Activated T-helper 17 cell treated with anti-CD3 and anti-CD28 coated beads, Interleukin-2, amount 50 U/mL, for 72 hours (primary cell): ENCODE results near the gene PPM1F. TPM values are rescaled to one million over a fixed set of nuclear protein-coding genes. Genes with fewer than 3 reads are reported as not detected.
"Not testable (repeated sequence)": the region's sequence is repeated elsewhere in the genome, so short reads cannot be mapped to it uniquely, and the experiment has no call there.

Experiments used
- ATAC-seq: fragments of 150-1000 bp; cut with Tn5 transposase; replicated peaks from 2 replicates; pipeline ENCODE4 v1.10.0; 2021; ENCODE audit warnings: mild to moderate bottlenecking, moderate library complexity
- H3K27ac Mint-ChIP-seq: one replicate; pipeline ENCODE4 v1.8.0; 2022; ENCODE audit warnings: mixed read lengths
- H3K27me3 Mint-ChIP-seq: one replicate; pipeline ENCODE4 v1.8.0; 2022; ENCODE audit warnings: mixed read lengths
- H3K36me3 Mint-ChIP-seq: one replicate; pipeline ENCODE4 v1.8.0; 2022; ENCODE audit warnings: low read depth, mild to moderate bottlenecking, mixed read lengths
- H3K4me1 Mint-ChIP-seq: one replicate; pipeline ENCODE4 v1.8.0; 2022; ENCODE audit warnings: mixed read lengths
- H3K4me3 Mint-ChIP-seq: one replicate; pipeline ENCODE4 v1.8.0; 2022; ENCODE audit warnings: mild to moderate bottlenecking, mixed read lengths
- H3K9me3 Mint-ChIP-seq: one replicate; pipeline ENCODE4 v1.8.0; 2022; ENCODE audit warnings: mixed read lengths
- total RNA-seq, 2 donors: library from RNA; stranded (reverse); gene quantifications; one replicate each; pipeline ENCODE4 v1.2.3, GENCODE V29; 2022

The PPM1F gene
- total RNA-seq, 2 donors from 2014 or later = 17.3 to 20.3 TPM

DNA sequence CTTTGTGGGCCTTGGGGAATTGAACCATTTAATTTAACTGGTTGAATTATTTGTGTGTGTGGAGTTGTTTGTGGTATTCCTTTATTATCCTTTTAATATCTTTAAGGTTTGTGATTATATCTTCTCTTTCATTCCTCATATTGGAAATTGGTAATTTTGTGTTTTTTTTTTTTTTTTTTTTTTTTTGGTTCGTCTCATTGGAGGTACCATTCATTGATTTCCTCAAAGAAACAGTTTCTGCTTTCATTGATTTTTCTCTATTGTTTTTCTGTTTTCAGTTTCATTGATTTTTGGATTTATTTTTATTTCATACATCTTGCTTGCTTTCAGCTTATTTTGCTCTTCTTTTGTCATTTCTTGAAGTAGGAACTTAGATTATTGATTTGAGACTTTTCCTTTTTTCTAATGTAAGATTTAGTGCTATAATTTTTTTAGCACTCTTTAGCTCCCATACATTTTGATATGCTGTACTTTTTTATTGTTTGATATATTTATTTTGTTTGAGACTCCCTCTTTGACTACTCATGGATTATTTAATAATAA lies 54.2 kb downstream of the PPM1F start:
- no peaks in the 10 kb centered on the region for H3K4me1 Mint-ChIP-seq
- H3K4me3 Mint-ChIP-seq = no peak overlapping the region
- no peaks in the 10 kb centered on the region for H3K9me3 Mint-ChIP-seq
- no peak overlapping the region for H3K27ac Mint-ChIP-seq
- ATAC-seq = no peak
- H3K36me3 Mint-ChIP-seq = no peaks in the 10 kb centered on the region
- no peaks in the 10 kb centered on the region for H3K27me3 Mint-ChIP-seq

DNA sequence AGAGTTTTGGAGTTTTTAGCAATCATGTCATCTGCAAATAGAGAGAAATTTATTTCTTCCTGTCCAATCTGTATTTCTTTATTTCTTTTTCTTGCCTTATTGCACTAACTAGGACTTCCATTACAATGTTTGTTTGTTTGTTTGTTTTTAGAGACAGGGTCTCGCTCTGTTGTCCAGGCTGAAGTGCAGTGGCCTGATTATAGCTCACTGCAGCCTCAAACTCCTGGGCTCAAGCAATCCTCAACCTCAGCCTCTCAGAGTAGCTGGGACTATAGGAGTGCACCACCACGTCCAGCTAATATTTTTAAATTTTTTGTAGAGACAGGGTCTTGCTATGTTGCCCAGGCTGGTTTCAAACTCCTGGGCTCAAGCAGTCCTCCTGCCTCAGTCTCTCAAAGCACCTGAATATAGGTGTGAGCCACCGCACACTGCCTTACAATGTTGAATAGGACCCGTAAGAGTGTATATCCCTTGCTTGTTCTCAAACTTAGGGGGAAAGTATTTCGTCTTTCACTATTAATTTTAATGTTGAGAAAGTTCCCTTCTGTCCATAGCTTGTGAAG lies 55.6 kb downstream of the PPM1F start:
- H3K36me3 Mint-ChIP-seq = no peaks in the 10 kb centered on the region
- H3K27ac Mint-ChIP-seq = no peak overlapping the region
- no peaks in the 10 kb centered on the region for H3K27me3 Mint-ChIP-seq
- no peaks in the 10 kb centered on the region for H3K9me3 Mint-ChIP-seq
- no peak for ATAC-seq
- no peak overlapping the region for H3K4me3 Mint-ChIP-seq
- no peaks in the 10 kb centered on the region for H3K4me1 Mint-ChIP-seq

- not testable (repeated sequence) for H3K4me3 Mint-ChIP-seq, H3K27me3 Mint-ChIP-seq, H3K36me3 Mint-ChIP-seq, ATAC-seq, H3K27ac Mint-ChIP-seq, H3K9me3 Mint-ChIP-seq, H3K4me1 Mint-ChIP-seq
Measured at GRCh38 chr22:21896275-21896674, 56.4 kb downstream of the PPM1F start.

- no peak overlapping the region for H3K27ac Mint-ChIP-seq
- H3K27me3 Mint-ChIP-seq = no peaks in the 10 kb centered on the region
- no peaks in the 10 kb centered on the region for H3K4me1 Mint-ChIP-seq
- no peak overlapping the region for H3K4me3 Mint-ChIP-seq
- no peaks in the 10 kb centered on the region for H3K36me3 Mint-ChIP-seq
- no peaks in the 10 kb centered on the region for H3K9me3 Mint-ChIP-seq
- no peak for ATAC-seq
Measured at GRCh38 chr22:21894799-21895198, 57.8 kb downstream of the PPM1F start.

- Mint-ChIP-seq H3K36me3 (no peaks in the 10 kb centered on the region), H3K4me3 (no peak overlapping the region), H3K27ac (no peak overlapping the region), H3K9me3 (no peaks in the 10 kb centered on the region), H3K27me3 (no peaks in the 10 kb centered on the region), H3K4me1 (no peaks in the 10 kb centered on the region)
- ATAC-seq = no peak
Measured at GRCh38 chr22:21889251-21889990, 63.2 kb downstream of the PPM1F start.

DNA sequence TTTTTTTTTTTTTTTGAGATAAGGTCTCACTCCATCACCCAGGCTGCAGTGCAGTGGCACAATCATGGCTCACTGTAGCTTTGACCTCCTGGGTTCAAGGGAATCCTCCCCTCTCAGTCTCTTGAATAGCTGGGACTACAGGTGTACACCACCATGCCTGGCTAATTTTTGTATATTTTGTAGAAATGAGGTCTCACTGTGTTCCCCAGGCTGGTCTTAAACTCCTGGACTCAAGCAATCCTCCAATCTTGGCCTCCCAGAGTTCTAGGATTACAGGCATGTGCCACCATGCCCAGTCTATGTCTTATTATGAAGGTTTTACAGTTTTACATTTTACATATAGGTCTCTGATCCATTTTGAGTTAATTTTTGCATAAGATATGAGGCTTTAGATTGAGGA lies 64.8 kb downstream of the PPM1F start:
- ATAC-seq = no peak
- Mint-ChIP-seq H3K4me3 (no peak overlapping the region), H3K27ac (no peak overlapping the region), H3K4me1 (no peaks in the 10 kb centered on the region), H3K36me3 (no peaks in the 10 kb centered on the region), H3K27me3 (no peaks in the 10 kb centered on the region), H3K9me3 (no peaks in the 10 kb centered on the region)

GRCh38 chr22:21883930-21884329 lies 68.7 kb downstream of the PPM1F start:
- not testable (repeated sequence) for H3K4me1 Mint-ChIP-seq

GRCh38 chr22:21882754-21883333 lies 69.8 kb downstream of the PPM1F start:
- not testable (repeated sequence) for H3K9me3 Mint-ChIP-seq, H3K27ac Mint-ChIP-seq, H3K4me1 Mint-ChIP-seq, H3K36me3 Mint-ChIP-seq, ATAC-seq, H3K4me3 Mint-ChIP-seq, H3K27me3 Mint-ChIP-seq

More at GRCh38 chr22:21883930-21884329, 68.7 kb downstream of the PPM1F start:
- ATAC-seq, H3K27ac Mint-ChIP-seq, H3K9me3 Mint-ChIP-seq, H3K36me3 Mint-ChIP-seq, H3K27me3 Mint-ChIP-seq, H3K4me3 Mint-ChIP-seq: not testable (repeated sequence)

DNA sequence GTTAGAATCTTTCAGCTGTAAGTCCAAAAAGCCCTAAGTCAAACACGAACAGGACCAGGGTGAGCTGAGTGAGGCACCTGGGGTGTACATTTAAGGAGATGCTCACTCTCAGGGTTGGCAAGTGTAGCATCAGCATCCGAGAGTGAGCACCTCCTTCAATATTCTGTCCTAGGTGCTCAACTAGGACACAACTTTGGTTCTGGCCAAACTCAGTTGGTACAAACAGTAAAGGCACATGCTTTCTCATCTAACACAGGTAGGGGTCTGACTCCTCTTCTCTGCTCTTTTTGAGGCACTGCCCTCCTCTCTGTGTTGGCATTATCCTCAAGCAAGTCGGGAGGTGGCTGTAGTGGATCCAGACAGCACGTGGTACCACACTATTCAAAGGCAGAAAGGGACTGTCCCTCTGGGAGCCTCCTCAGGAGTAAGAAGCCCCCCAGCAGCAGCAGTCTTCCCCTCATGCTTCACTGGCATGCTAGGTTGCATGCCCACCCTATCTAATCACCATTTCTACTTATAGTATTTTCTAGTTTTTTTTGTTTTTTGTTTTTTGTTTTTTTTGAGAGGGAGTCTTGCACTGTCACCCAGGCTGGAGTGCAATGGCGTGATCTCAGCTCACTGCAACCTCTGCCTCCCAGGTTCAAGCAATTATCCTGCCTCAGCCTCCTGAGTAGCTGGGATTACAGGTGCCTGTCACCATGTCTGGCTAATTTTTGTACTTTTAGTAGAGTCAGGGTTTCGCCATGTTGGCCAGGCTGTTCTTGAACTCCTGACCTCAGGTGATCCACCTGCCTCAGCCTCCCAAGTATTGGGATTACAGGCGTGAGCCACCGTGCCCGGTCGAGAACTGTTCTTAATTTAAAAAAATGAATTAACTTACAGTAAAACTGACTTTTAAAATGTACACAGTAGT lies 70.6 kb downstream of the PPM1F start:
- H3K36me3 Mint-ChIP-seq = no peaks in the 10 kb centered on the region
- no peaks in the 10 kb centered on the region for H3K27me3 Mint-ChIP-seq
- no peak for ATAC-seq
- no peak overlapping the region for H3K4me3 Mint-ChIP-seq
- H3K9me3 Mint-ChIP-seq = no peaks in the 10 kb centered on the region
- peaks cover under 1% of the 10 kb centered on the region for H3K4me1 Mint-ChIP-seq
- no peak overlapping the region for H3K27ac Mint-ChIP-seq

GRCh38 chr22:21876486-21877176 lies 76.0 kb downstream of the PPM1F start:
- Mint-ChIP-seq H3K36me3 (no peaks in the 10 kb centered on the region), H3K4me3 (peak overlapping the region; percentile 24), H3K4me1 (peaks cover 14% of the 10 kb centered on the region), H3K9me3 (no peaks in the 10 kb centered on the region), H3K27me3 (no peaks in the 10 kb centered on the region), H3K27ac (peak overlapping the region; percentile 91)
- ATAC-seq = peak; percentile 96

- not testable (repeated sequence) for ATAC-seq, H3K36me3 Mint-ChIP-seq, H3K9me3 Mint-ChIP-seq, H3K4me3 Mint-ChIP-seq, H3K27ac Mint-ChIP-seq, H3K27me3 Mint-ChIP-seq
- H3K4me1 Mint-ChIP-seq = peaks cover 14% of the 10 kb centered on the region
Measured at GRCh38 chr22:21874953-21875352, 77.7 kb downstream of the PPM1F start.

DNA sequence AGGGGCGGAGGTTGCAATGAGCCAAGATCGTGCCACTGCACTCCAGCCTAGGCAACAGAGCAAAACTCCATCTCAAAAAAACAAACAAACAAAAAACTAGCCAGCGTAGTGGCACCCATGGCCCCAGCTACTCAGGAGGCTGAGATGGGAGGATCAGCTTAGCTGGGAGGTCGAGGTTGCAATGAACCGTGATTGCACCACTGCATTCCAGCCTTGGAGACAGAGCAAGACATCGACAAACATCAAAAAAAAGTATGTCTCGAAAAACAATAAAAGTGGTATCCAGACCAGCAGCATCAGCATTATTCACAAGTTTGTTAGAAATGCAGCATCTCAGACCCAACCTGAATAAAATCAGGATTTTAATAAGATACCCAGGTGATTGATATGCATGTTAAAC lies 79.0 kb downstream of the PPM1F start:
- Mint-ChIP-seq H3K36me3 (no peaks in the 10 kb centered on the region), H3K27me3 (no peaks in the 10 kb centered on the region)
- ATAC-seq = no peak

DNA sequence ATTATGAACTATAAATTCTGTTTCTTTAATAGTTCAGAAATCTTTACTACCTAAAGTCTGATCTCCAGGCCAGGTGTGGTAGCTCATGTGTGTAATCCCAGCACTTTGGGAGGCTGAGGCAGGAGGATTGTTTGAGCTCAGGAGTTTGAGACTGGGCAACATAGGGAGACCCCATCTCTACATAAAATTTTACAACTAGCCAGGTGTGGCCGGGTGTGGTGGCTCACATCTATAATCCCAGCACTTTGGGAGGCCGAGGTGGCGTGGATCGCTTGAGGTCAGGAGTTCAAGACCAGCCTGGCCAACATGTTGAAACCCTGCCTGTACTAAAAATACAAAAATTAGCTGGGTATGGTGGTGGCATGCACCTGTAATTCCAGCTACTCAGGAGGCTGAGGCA lies 79.9 kb downstream of the PPM1F start:
- not testable (repeated sequence) for H3K27ac Mint-ChIP-seq, H3K9me3 Mint-ChIP-seq, ATAC-seq, H3K27me3 Mint-ChIP-seq, H3K4me3 Mint-ChIP-seq, H3K36me3 Mint-ChIP-seq
- H3K4me1 Mint-ChIP-seq = peaks cover 20% of the 10 kb centered on the region

More for the DNA sequence above, 79.0 kb downstream of the PPM1F start:
- H3K4me3 Mint-ChIP-seq = no peak overlapping the region
- no peaks in the 10 kb centered on the region for H3K9me3 Mint-ChIP-seq
- H3K27ac Mint-ChIP-seq = no peak overlapping the region
- peaks cover 14% of the 10 kb centered on the region for H3K4me1 Mint-ChIP-seq
